Spleen (tissue), 7 donors: ENCODE results near the gene CPXM2.

ENCODE experiments used
- POLR2A ChIP-seq, 3 donors: fragments of 450-650 bp; IDR thresholded peaks; one replicate each; pipeline ENCODE4 v1.5.1; 2017; ENCODE audit warnings: antibody characterized with exemption in 3 of 3, mild to moderate bottlenecking in 1 of 3
- POLR2AphosphoS5 ChIP-seq, 3 donors: sonication (generic); formaldehyde crosslinking; IDR thresholded peaks; one replicate each; pipeline ENCODE4 v1.5.1; 2017; ENCODE audit warnings: antibody characterized with exemption in 3 of 3
- TF ChIP-seq, protein P1 (sequence below), 11 experiments: fragments of 200-600 bp in 7 of 11; fragments of 450-650 bp in 4 of 11; sonication (generic) in 4 of 11; IDR thresholded peaks in 8 of 11; conservative IDR thresholded peaks in 3 of 11; 1 replicate in 7 of 11; 2 replicates in 4 of 11; pipeline versions ENCODE4 v1.4.0 to v1.8.0; 2016 to 2021; ENCODE audit warnings: antibody characterized with exemption in 11 of 11, inconsistent platforms in 4 of 11, mild to moderate bottlenecking in 1 of 11
- donor health status: DM: no; HTN: no; CAD: no; lungs with moderate emphysema.
- donor health status: DM: no; HTN: no; CAD: no.
- donor health status: DM: no; HTN: no; CAD: no.

DNA sequence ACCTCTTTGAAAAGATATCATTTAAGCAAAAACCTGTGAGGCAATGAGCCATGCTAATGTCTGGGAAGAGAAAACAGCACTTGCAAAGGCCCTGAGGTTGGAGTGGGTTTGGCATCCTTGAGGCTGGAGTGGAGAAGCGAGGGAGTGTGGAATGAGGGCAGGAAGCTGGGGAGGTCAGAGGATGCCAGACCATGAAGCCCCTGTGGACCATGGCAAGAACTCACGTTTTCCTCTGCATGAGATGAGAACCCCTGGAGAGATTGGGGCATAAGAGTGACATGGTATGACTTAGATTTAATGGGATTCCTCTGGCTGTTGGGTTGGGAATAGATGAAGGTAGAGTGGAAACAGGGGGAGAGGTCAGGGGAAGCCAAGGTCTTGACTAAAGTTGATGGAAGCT is 176.1 kb downstream of the CPXM2 start:
- TF ChIP-seq, protein P1, sequence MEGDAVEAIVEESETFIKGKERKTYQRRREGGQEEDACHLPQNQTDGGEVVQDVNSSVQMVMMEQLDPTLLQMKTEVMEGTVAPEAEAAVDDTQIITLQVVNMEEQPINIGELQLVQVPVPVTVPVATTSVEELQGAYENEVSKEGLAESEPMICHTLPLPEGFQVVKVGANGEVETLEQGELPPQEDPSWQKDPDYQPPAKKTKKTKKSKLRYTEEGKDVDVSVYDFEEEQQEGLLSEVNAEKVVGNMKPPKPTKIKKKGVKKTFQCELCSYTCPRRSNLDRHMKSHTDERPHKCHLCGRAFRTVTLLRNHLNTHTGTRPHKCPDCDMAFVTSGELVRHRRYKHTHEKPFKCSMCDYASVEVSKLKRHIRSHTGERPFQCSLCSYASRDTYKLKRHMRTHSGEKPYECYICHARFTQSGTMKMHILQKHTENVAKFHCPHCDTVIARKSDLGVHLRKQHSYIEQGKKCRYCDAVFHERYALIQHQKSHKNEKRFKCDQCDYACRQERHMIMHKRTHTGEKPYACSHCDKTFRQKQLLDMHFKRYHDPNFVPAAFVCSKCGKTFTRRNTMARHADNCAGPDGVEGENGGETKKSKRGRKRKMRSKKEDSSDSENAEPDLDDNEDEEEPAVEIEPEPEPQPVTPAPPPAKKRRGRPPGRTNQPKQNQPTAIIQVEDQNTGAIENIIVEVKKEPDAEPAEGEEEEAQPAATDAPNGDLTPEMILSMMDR (IDR thresholded peaks at IDR 0.05 in 8 of 11, conservative IDR thresholded peaks at IDR 0.05 in 3 of 11) = no peak
- TF ChIP-seq POLR2AphosphoS5 (IDR thresholded peaks at IDR 0.05) (no peak), POLR2A (IDR thresholded peaks at IDR 0.05) (no peak)
